Neural progenitor cell (in vitro differentiated cells): Measurements from ENCODE around the gene LRP5.

ENCODE experiments used
- EZH2 ChIP-seq: fragments of 200-600 bp; sonication (generic); IDR thresholded peaks from 2 replicates; pipeline ENCODE4 v1.6.1; 2017; ENCODE audit warnings: antibody characterized with exemption, mild to moderate bottlenecking, moderate library complexity
- EZH2phosphoT487 ChIP-seq: fragments of 200-600 bp; sonication (generic); IDR thresholded peaks from 2 replicates; pipeline ENCODE4 v1.6.1; 2017; ENCODE audit warnings: antibody characterized with exemption
- TF ChIP-seq, protein P1 (sequence below): fragments of 200-600 bp; sonication (generic); IDR thresholded peaks from 2 replicates; pipeline ENCODE4 v1.5.1; 2017; ENCODE audit warnings: antibody characterized with exemption, mild to moderate bottlenecking

DNA sequence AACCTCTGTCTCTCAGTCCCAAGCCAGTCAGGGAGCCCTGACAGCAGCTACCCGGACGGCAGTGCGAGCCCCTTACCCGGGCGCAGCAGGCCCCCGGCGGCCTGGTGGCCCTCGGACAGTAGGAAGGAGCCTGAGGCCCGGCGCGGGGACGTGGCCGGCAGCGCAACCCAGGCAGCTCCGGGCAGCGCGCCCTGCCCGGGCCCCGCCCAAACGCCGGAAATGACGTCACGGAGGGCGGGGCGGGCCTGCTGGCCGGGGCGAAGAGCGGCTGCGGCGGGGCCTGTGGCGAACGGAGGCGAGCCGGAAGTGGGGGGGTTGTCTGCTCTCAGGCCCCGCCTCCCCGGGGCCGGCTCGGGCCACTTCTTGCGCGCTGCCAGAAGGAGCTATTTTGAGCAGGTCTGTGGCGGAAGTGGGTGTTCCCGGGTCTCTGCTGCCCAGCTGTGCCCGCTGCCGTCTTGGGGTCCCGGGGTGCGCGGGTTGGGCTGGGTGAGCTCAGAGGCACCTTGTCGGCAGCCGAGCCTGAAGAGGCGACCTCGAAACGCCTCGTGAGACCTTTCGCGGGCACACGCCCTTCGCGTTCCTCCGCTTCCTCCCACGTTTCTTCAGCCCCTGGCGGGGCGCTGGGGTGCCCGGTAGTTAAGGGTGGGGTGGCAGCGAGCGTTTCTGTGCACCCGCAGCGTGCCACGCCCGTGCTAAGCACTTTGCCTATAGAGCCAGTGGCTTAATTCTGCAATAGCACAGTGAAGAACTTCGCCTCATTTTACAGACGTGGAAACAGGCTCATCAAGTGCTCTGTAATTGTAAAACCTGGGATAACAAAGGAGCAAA, 40.4 kb upstream of the LRP5 start, which contains the start of gene C11orf24:
- no peak for TF ChIP-seq EZH2
- TF ChIP-seq, protein P1, sequence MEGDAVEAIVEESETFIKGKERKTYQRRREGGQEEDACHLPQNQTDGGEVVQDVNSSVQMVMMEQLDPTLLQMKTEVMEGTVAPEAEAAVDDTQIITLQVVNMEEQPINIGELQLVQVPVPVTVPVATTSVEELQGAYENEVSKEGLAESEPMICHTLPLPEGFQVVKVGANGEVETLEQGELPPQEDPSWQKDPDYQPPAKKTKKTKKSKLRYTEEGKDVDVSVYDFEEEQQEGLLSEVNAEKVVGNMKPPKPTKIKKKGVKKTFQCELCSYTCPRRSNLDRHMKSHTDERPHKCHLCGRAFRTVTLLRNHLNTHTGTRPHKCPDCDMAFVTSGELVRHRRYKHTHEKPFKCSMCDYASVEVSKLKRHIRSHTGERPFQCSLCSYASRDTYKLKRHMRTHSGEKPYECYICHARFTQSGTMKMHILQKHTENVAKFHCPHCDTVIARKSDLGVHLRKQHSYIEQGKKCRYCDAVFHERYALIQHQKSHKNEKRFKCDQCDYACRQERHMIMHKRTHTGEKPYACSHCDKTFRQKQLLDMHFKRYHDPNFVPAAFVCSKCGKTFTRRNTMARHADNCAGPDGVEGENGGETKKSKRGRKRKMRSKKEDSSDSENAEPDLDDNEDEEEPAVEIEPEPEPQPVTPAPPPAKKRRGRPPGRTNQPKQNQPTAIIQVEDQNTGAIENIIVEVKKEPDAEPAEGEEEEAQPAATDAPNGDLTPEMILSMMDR = no peak
- TF ChIP-seq EZH2phosphoT487 = no peak
